H1 (cell line): ENCODE data around the gene KLHL5. TPM values are rescaled to one million over a fixed set of nuclear protein-coding genes. Genes with fewer than 3 reads are reported as not detected.

Experiments
- CTCF ChIA-PET: fragments of 300-600 bp; sonication (Branson Sonifier 250); formaldehyde crosslinking; loops from one replicate; lab custom pipeline; 2021; ENCODE audit not compliant: partially characterized antibody; lab: Charles Lee
- POLR2A ChIA-PET: fragments of 300-600 bp; sonication (Branson Sonifier 250); formaldehyde crosslinking; loops from one replicate; lab custom pipeline; 2021; ENCODE audit warnings: inconsistent platforms; ENCODE audit not compliant: partially characterized antibody; lab: Charles Lee
- DNase-seq, 2 experiments: peaks; one replicate each; pipeline versions ENCODE4 v3.0.0 to v3.0.0-alpha.2; 2010 to 2022; ENCODE audit warnings: low spot score in 2 of 2, low read depth in 1 of 2, mixed read lengths in 1 of 2
- FAIRE-seq: peaks from 2 replicates; lab custom pipeline; 2011; peaks lifted over from hg19 to GRCh38; lab: Jason Lieb, UNC
- H2AFZ ChIP-seq: 2 replicates; pipeline ENCODE4 v1.8.1; 2012; ENCODE audit warnings: low read length, inconsistent platforms
- H2AK5ac ChIP-seq: 2 replicates; pipeline ENCODE4 v1.6.1; 2013; ENCODE audit warnings: low read depth, low read length
- H2BK120ac ChIP-seq: replicated peaks from 2 replicates; pipeline ENCODE3; 2013; ENCODE audit warnings: low read depth, low read length, inconsistent platforms
- H2BK12ac ChIP-seq: 2 replicates; pipeline ENCODE4 v1.6.1; 2013; ENCODE audit warnings: low read depth, low read length
- H2BK15ac ChIP-seq: 2 replicates; pipeline ENCODE4 v1.6.1; 2013; ENCODE audit warnings: low read length
- H2BK20ac ChIP-seq: 2 replicates; pipeline ENCODE4 v1.6.1; 2013; ENCODE audit warnings: low read length
- H2BK5ac ChIP-seq: 2 replicates; pipeline ENCODE4 v1.6.1; 2013; ENCODE audit warnings: low read depth, low read length
- H3K14ac ChIP-seq: 2 replicates; pipeline ENCODE4 v1.6.1; 2013; ENCODE audit warnings: inconsistent platforms; ENCODE audit not compliant: insufficient read length
- H3K18ac ChIP-seq: 2 replicates; pipeline ENCODE4 v1.6.1; 2013; ENCODE audit warnings: low read length; ENCODE audit errors: extremely low read depth
- H3K23ac ChIP-seq: 2 replicates; pipeline ENCODE4 v1.6.1; 2013; ENCODE audit warnings: inconsistent platforms; ENCODE audit not compliant: insufficient read length
- H3K23me2 ChIP-seq: 2 replicates; pipeline ENCODE4 v1.6.1; 2013; ENCODE audit warnings: low read depth, low read length
- H3K27ac ChIP-seq: 2 replicates; pipeline ENCODE4 v1.6.1; 2011; ENCODE audit warnings: low read depth, low read length, inconsistent platforms
- H3K27me3 ChIP-seq, 4 experiments: replicated peaks in 1 of 4; 1 replicate in 1 of 4; 2 replicates in 3 of 4; pipeline versions ENCODE4 v1.6.1 to v1.8.1; 2011 to 2013; ENCODE audit warnings: low read length in 3 of 4, mild to moderate bottlenecking in 3 of 4, inconsistent platforms in 2 of 4, mixed read lengths in 2 of 4, moderate library complexity in 1 of 4; ENCODE audit not compliant: control insufficient read depth in 3 of 4, insufficient read depth in 3 of 4; ENCODE audit errors: extremely low read depth in 1 of 4
- H3K36me3 ChIP-seq, 4 experiments: 2 replicates each; pipeline versions ENCODE4 v1.6.1 to v1.8.1; 2011 to 2013; ENCODE audit warnings: mild to moderate bottlenecking in 4 of 4, low read length in 3 of 4, moderate library complexity in 2 of 4, control low read depth in 1 of 4, inconsistent platforms in 1 of 4; ENCODE audit not compliant: insufficient read depth in 4 of 4, control insufficient read depth in 2 of 4
- H3K4ac ChIP-seq: replicated peaks from 2 replicates; pipeline ENCODE3; 2013; ENCODE audit warnings: low read length, low read depth, mixed read lengths, inconsistent platforms; ENCODE audit not compliant: insufficient read length
- H3K4me1 ChIP-seq, 4 experiments: replicated peaks in 1 of 4; 1 replicate in 1 of 4; 2 replicates in 3 of 4; pipeline versions ENCODE4 v1.6.1 to v1.8.1; 2011 to 2013; ENCODE audit warnings: low read length in 3 of 4, inconsistent platforms in 2 of 4, mixed read lengths in 1 of 4; ENCODE audit not compliant: insufficient read depth in 4 of 4, control insufficient read depth in 3 of 4
- H3K4me2 ChIP-seq, 2 experiments: 2 replicates each; pipeline versions ENCODE4 v1.6.1 to v1.8.1; 2011 to 2013; ENCODE audit warnings: low read depth in 2 of 2, low read length in 2 of 2, control low read depth in 1 of 2, inconsistent platforms in 1 of 2, mild to moderate bottlenecking in 1 of 2; ENCODE audit not compliant: insufficient read depth in 1 of 2
- H3K4me3 ChIP-seq, 4 experiments: fragments of 200-600, 300-600 bp in 1 of 4; sonication (generic), shearing (Covaris generic), sonication (Bioruptor Twin) in 1 of 4; 2 replicates each; pipeline versions ENCODE4 v1.5.1 to v1.8.1; 2011 to 2016; ENCODE audit warnings: low read length in 4 of 4, low read depth in 3 of 4, control low read depth in 2 of 4, inconsistent platforms in 2 of 4, mild to moderate bottlenecking in 2 of 4, mixed read lengths in 1 of 4, moderate library complexity in 1 of 4; ENCODE audit not compliant: insufficient read depth in 2 of 4; ENCODE audit errors: extremely low read depth in 1 of 4
- H3K56ac ChIP-seq: replicated peaks from 2 replicates; pipeline ENCODE3; 2013; ENCODE audit warnings: low read depth, mild to moderate bottlenecking, mixed read lengths, low read length, inconsistent platforms; ENCODE audit not compliant: insufficient read length
- H3K79me1 ChIP-seq: 2 replicates; pipeline ENCODE4 v1.6.1; 2013; ENCODE audit warnings: low read depth, low read length, control low read depth
- H3K79me2 ChIP-seq, 2 experiments: 2 replicates each; pipeline versions ENCODE4 v1.6.1 to v1.8.1; 2012 to 2013; ENCODE audit warnings: low read length in 2 of 2, mild to moderate bottlenecking in 2 of 2, inconsistent platforms in 1 of 2; ENCODE audit not compliant: insufficient read depth in 2 of 2, control insufficient read depth in 1 of 2
- H3K9ac ChIP-seq, 4 experiments: replicated peaks in 1 of 4; 1 replicate in 1 of 4; 2 replicates in 3 of 4; pipeline versions ENCODE4 v1.6.1 to v1.8.1; 2011 to 2013; ENCODE audit warnings: low read depth in 3 of 4, low read length in 3 of 4, control low read depth in 2 of 4, mild to moderate bottlenecking in 2 of 4, moderate library complexity in 2 of 4, inconsistent platforms in 1 of 4; ENCODE audit errors: extremely low read depth in 1 of 4
- H3K9me3 ChIP-seq, 2 experiments: 2 replicates each; pipeline versions ENCODE4 v1.6.1 to v1.8.1; 2012 to 2013; ENCODE audit warnings: mild to moderate bottlenecking in 2 of 2, moderate library complexity in 2 of 2, control low read depth in 1 of 2, inconsistent platforms in 1 of 2, low read depth in 1 of 2, low read length in 1 of 2, mixed read lengths in 1 of 2; ENCODE audit not compliant: insufficient read depth in 2 of 2
- H4K20me1 ChIP-seq, 2 experiments: replicated peaks in 1 of 2; 2 replicates each; pipeline versions ENCODE3 to v1.8.1; 2011 to 2013; ENCODE audit warnings: inconsistent platforms in 2 of 2, low read length in 2 of 2, mild to moderate bottlenecking in 1 of 2; ENCODE audit not compliant: insufficient read depth in 2 of 2, control insufficient read depth in 1 of 2
- H4K5ac ChIP-seq: 2 replicates; pipeline ENCODE4 v1.6.1; 2013; ENCODE audit warnings: low read length, low read depth, mixed read lengths, inconsistent platforms; ENCODE audit not compliant: insufficient read length
- H4K8ac ChIP-seq: 2 replicates; pipeline ENCODE4 v1.8.0; 2013; ENCODE audit warnings: mild to moderate bottlenecking, moderate library complexity, low read length, inconsistent platforms; ENCODE audit not compliant: insufficient read depth; ENCODE audit errors: extremely low read depth
- H4K91ac ChIP-seq: replicated peaks from 2 replicates; pipeline ENCODE3; 2013; ENCODE audit warnings: low read length, mixed read lengths, inconsistent platforms; ENCODE audit not compliant: insufficient read length
- CBX8 ChIP-seq: fragments of 300-800, 300-1000 bp; sonication (generic); IDR thresholded peaks from 2 replicates; pipeline ENCODE4 v1.7.1; 2016; ENCODE audit warnings: low read depth, low read length, borderline replicate concordance
- CEBPB ChIP-seq: IDR thresholded peaks from 2 replicates; pipeline ENCODE4 v1.6.1; 2012; ENCODE audit warnings: low read depth, low read length
- CTBP2 ChIP-seq: IDR thresholded peaks from 2 replicates; pipeline ENCODE4 v1.7.0; 2011; ENCODE audit warnings: borderline replicate concordance, mild to moderate bottlenecking, moderate library complexity, mixed read lengths, low read length; ENCODE audit not compliant: insufficient read depth, insufficient read length
- EZH2 ChIP-seq: fragments of 200-600 bp; sonication (generic); IDR thresholded peaks from 2 replicates; pipeline ENCODE4 v1.7.1; 2012; ENCODE audit warnings: low read depth, mild to moderate bottlenecking, moderate library complexity, low read length, inconsistent platforms; ENCODE audit not compliant: severe bottlenecking
- KDM4A ChIP-seq: IDR thresholded peaks from one replicate; pipeline ENCODE4 v1.7.1; 2012; ENCODE audit warnings: low read depth, mild to moderate bottlenecking, moderate library complexity, low read length, inconsistent platforms; ENCODE audit not compliant: severe bottlenecking
- KDM5A ChIP-seq: fragments of 200-600 bp; IDR thresholded peaks from 2 replicates; pipeline ENCODE4 v1.7.1; 2012; ENCODE audit warnings: mild to moderate bottlenecking, low read length, inconsistent platforms, mixed read lengths
- POLR2A ChIP-seq, 2 experiments: IDR thresholded peaks; 1 replicate in 1 of 2; 2 replicates in 1 of 2; pipeline ENCODE4 v1.6.1; 2011; ENCODE audit warnings: low read depth in 2 of 2, low read length in 2 of 2, mild to moderate bottlenecking in 2 of 2; ENCODE audit errors: control extremely low read depth in 1 of 2
- RXRA ChIP-seq: IDR thresholded peaks from 2 replicates; pipeline ENCODE4 v1.6.1; 2011; ENCODE audit warnings: low read depth, mild to moderate bottlenecking, low read length, moderate library complexity; ENCODE audit not compliant: insufficient read depth
- SP1 ChIP-seq: IDR thresholded peaks from 2 replicates; pipeline ENCODE4 v1.6.1; 2011; ENCODE audit warnings: low read depth, low read length
- TAF1 ChIP-seq: IDR thresholded peaks from 2 replicates; pipeline ENCODE4 v1.6.1; 2011; ENCODE audit warnings: mild to moderate bottlenecking, low read depth, low read length
- WGBS, 2 experiments: shearing (Covaris generic) in 1 of 2; methylation state at CpG; one replicate each; pipeline versions ENCODE4 v1.1.6 to v1.1.7; 2013 to 2015; ENCODE audit warnings: low lambda C conversion rate in 2 of 2, mixed read lengths in 2 of 2, inconsistent platforms in 1 of 2, low coverage in 1 of 2, missing lambda C conversion rate in 1 of 2; ENCODE audit not compliant: insufficient replicate concordance in 2 of 2, insufficient coverage in 1 of 2, insufficient read length in 1 of 2; ENCODE audit errors: extremely low coverage in 1 of 2, missing lambda C conversion rate in 1 of 2; 5-methylcytosine and 5-hydroxymethylcytosine counted together
- polyA plus RNA-seq, 7 experiments: library from polyadenylated mRNA; depleted of rRNA in 3 of 7; stranded (reverse) in 5 of 7; unstranded in 2 of 7; fragments of >200 nt in 5 of 7; fragments of 200-250 nt in 2 of 7; gene quantifications; 1 replicate in 5 of 7; 2 replicates in 1 of 7; 4 replicates in 1 of 7; pipeline versions ENCODE4 v1.2.1 to v1.2.3, GENCODE V29; 2011 to 2013; ENCODE audit warnings: missing spikeins in 2 of 7, mixed read lengths in 2 of 7
- total RNA-seq: library from RNA; stranded (reverse); fragmentation: NEBNext Ultra II Directional; extraction: Animal tissue kit (Norgen Biotek cat#: 25700); gene quantifications from 2 replicates; pipeline ENCODE4 v1.2.1, GENCODE V29; 2021
- TF ChIP-seq, protein P1 (sequence below), 3 experiments: IDR thresholded peaks; 1 replicate in 2 of 3; 2 replicates in 1 of 3; pipeline versions ENCODE4 v1.5.1 to v1.6.1; 2011; ENCODE audit warnings: low read length in 3 of 3, mild to moderate bottlenecking in 3 of 3, inconsistent platforms in 2 of 3, low read depth in 1 of 3, moderate library complexity in 1 of 3; ENCODE audit not compliant: insufficient read depth in 1 of 3; ENCODE audit errors: control extremely low read depth in 1 of 3

KLHL5 gene
- total and polyA plus RNA-seq, 2 of the 8 experiments (the other 6 are each of a cell fraction or from before 2014, with no cell fraction given): 13.0 to 23.6 TPM

DNA sequence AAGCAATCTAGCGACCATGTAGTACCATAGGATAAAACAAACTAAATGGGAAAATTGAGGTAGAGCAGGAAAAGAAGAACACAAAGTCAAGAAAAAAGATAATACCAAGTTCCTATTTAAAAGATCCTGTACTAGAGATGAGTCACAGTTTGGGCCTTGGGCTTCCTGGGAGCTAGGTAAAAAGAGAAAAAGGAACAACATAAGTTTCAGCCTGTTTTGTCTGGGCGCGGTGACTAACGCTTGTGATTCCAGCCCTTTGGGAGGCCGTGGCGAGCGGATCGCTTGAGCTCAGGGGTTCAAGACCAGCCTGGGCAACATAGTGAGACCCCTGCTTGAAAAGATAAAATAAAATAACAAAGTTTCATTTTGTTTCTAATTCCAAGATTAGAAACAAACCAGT, 15.8 kb upstream of the KLHL5 start:
- Histone ChIP-seq H4K8ac (no peak overlapping the region), H2AFZ (no peak overlapping the region), H2AK5ac (no peak overlapping the region), H4K91ac (no peak overlapping the region), H3K4me3 (peak overlapping the region in 1 of 4 experiments; percentile 90; a peak in 3 of 8 replicates), H3K9ac (no peak overlapping the region), H2BK5ac (no peak overlapping the region), H2BK120ac (no peak overlapping the region), H3K79me1 (no peaks in the 10 kb centered on the region), H3K4me1 (peaks cover 5 to 12% (median 8%) of the 10 kb centered on the region in 4 experiments; a peak in 6 of 7 replicates), H3K14ac (no peak overlapping the region), H3K27me3 (no peaks in the 10 kb centered on the region), H2BK20ac (no peak overlapping the region), H4K5ac (no peak overlapping the region), H3K9me3 (no peaks in the 10 kb centered on the region), H3K23me2 (peaks cover 5% of the 10 kb centered on the region; the same call in 1 of the 2 replicates), H3K36me3 (no peaks in the 10 kb centered on the region), H2BK12ac (no peak overlapping the region), H3K23ac (no peak overlapping the region), H3K27ac (no peak overlapping the region), H4K20me1 (no peaks in the 10 kb centered on the region), H3K56ac (no peak overlapping the region), H3K4ac (no peak overlapping the region), H2BK15ac (no peak overlapping the region), H3K4me2 (peak overlapping the region in 1 of 2 experiments; percentile 68; a peak in 1 of 4 replicates), H3K18ac (no peak overlapping the region), H3K79me2 (peaks cover 0 to 20% of the 10 kb centered on the region in 2 experiments; a peak in 2 of 4 replicates)
- CTCF ChIA-PET: interaction anchor here (2.4 kb wide), 1 partner anchor 10 kb away, joined by 7 read pairs; no protein-coding TSS in a partner anchor
- TF ChIP-seq KDM5A: no peak
- TF ChIP-seq, protein P1, sequence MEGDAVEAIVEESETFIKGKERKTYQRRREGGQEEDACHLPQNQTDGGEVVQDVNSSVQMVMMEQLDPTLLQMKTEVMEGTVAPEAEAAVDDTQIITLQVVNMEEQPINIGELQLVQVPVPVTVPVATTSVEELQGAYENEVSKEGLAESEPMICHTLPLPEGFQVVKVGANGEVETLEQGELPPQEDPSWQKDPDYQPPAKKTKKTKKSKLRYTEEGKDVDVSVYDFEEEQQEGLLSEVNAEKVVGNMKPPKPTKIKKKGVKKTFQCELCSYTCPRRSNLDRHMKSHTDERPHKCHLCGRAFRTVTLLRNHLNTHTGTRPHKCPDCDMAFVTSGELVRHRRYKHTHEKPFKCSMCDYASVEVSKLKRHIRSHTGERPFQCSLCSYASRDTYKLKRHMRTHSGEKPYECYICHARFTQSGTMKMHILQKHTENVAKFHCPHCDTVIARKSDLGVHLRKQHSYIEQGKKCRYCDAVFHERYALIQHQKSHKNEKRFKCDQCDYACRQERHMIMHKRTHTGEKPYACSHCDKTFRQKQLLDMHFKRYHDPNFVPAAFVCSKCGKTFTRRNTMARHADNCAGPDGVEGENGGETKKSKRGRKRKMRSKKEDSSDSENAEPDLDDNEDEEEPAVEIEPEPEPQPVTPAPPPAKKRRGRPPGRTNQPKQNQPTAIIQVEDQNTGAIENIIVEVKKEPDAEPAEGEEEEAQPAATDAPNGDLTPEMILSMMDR (IDR thresholded peaks at IDR 0.05; ENCODE audit: control extremely low read depth in 1 of 3, insufficient read depth in 1 of 3, low read depth in 1 of 3, low read length in 3 of 3): no peak
- TF ChIP-seq CTBP2: no peak
- TF ChIP-seq KDM4A: no peak
- TF ChIP-seq TAF1: no peak
- no peak for TF ChIP-seq SP1
- no peak for TF ChIP-seq CBX8
- TF ChIP-seq CEBPB: no peak
- no peak for TF ChIP-seq POLR2A (IDR thresholded peaks at IDR 0.05; ENCODE audit: control extremely low read depth in 1 of 2, low read depth in 2 of 2, low read length in 2 of 2)
- TF ChIP-seq EZH2: no peak
- TF ChIP-seq RXRA: no peak
- WGBS, 2 experiments: 91% methylated on average over 8 of the region's 8 CpGs; no CpG with 5 or more reads in 1 of the 2 experiments
- DNase-seq (no peak), FAIRE-seq (no peak)
- POLR2A ChIA-PET: interaction anchor here (0.6 to 1.2 kb wide), 2 partner anchors 26 to 742 kb away, joined by 3 to 5 read pairs; no protein-coding TSS in a partner anchor
